Nephron progenitor cell (in vitro differentiated cells): Measurements from ENCODE around the gene LRRN1.

Source experiments
- DNase-seq: peaks from one replicate; pipeline ENCODE4 v3.0.0; 2021
- H3K27ac Mint-ChIP-seq: 2 replicates; pipeline ENCODE4 v1.8.0; 2021; ENCODE audit warnings: mild to moderate bottlenecking, moderate library complexity, mixed read lengths
- H3K27me3 Mint-ChIP-seq: 2 replicates; pipeline ENCODE4 v1.8.0; 2021; ENCODE audit warnings: mild to moderate bottlenecking, low read depth, mixed read lengths; ENCODE audit not compliant: poor library complexity
- H3K36me3 Mint-ChIP-seq: 2 replicates; pipeline ENCODE4 v1.8.0; 2021; ENCODE audit warnings: low read depth, mixed read lengths
- H3K4me1 Mint-ChIP-seq: 2 replicates; pipeline ENCODE4 v1.8.0; 2021; ENCODE audit warnings: mixed read lengths
- H3K4me3 Mint-ChIP-seq: 2 replicates; pipeline ENCODE4 v1.8.0; 2021; ENCODE audit warnings: mild to moderate bottlenecking, moderate library complexity, mixed read lengths
- H3K9me3 Mint-ChIP-seq: 2 replicates; pipeline ENCODE4 v1.8.0; 2021; ENCODE audit warnings: mild to moderate bottlenecking, moderate library complexity, mixed read lengths
- TF ChIP-seq, protein P1 (sequence below): fragments of 200-600 bp; sonication (generic); IDR thresholded peaks from 2 replicates; pipeline ENCODE4 v1.5.0; 2021; ENCODE audit warnings: antibody characterized with exemption

Gene LRRN1

DNA sequence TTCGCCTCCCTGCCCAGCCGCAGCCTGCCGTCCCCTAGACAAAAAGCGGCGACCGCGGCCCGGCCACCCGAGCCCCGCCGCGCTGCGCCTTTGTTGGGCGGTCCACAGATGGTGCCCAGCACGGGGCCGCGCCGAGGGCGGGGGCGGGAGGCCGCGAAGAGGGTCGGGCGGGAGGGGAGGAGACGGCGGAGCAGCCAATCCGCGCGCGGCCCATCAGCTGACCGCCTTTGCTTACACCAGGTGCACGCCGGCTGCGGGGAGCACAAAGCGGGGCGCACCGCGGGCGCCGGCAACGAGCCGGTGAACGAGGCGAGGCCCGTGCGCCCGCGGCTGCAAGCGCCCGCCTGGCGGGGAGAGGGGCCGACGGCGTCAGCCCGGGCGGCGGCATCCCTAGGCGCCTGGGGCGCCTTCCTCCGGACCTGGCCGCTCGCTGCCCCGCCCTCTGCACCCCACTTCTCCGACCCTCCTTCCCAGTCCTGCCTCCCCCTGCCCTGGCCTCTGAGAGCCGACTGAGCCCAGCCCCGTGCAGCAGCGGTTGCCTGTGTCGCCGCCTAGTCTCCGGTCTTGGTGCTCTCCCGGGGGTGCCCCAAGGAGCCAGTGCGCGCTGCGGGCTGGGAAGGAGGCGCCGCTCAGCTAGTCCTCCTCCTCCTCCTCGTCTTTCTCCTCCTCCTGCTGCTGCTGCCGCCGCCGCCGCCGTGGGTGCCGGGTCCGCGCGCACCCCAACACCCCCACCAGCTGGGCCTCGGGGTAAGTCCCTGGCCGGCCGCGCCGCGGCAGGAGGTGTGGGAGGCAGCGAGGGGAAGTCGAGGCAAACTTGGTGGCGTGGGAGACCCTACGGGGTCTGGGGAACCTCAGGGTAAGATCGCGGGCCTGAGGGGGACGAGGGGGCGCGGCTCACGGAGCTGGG, at the start of gene LRRN1:
LRRN1 (plus strand) TSS at position 259 of the 907 bp plus-strand sequence. CDS start 45,211 bp downstream, outside the sequence.
- Mint-ChIP-seq H3K4me3 (peak within 1 kb of the TSS; percentile 93), H3K27ac (peak within 1 kb of the TSS; percentile 90), H3K9me3 (peaks cover 20% of the 10 kb centered on the region), H3K4me1 (peaks cover 36% of the 10 kb centered on the region), H3K36me3 (peaks cover 27% of the 10 kb centered on the region), H3K27me3 (peaks cover 14% of the 10 kb centered on the region)
- TF ChIP-seq, protein P1, sequence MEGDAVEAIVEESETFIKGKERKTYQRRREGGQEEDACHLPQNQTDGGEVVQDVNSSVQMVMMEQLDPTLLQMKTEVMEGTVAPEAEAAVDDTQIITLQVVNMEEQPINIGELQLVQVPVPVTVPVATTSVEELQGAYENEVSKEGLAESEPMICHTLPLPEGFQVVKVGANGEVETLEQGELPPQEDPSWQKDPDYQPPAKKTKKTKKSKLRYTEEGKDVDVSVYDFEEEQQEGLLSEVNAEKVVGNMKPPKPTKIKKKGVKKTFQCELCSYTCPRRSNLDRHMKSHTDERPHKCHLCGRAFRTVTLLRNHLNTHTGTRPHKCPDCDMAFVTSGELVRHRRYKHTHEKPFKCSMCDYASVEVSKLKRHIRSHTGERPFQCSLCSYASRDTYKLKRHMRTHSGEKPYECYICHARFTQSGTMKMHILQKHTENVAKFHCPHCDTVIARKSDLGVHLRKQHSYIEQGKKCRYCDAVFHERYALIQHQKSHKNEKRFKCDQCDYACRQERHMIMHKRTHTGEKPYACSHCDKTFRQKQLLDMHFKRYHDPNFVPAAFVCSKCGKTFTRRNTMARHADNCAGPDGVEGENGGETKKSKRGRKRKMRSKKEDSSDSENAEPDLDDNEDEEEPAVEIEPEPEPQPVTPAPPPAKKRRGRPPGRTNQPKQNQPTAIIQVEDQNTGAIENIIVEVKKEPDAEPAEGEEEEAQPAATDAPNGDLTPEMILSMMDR: no peak
- DNase-seq: peak; percentile 85

DNA sequence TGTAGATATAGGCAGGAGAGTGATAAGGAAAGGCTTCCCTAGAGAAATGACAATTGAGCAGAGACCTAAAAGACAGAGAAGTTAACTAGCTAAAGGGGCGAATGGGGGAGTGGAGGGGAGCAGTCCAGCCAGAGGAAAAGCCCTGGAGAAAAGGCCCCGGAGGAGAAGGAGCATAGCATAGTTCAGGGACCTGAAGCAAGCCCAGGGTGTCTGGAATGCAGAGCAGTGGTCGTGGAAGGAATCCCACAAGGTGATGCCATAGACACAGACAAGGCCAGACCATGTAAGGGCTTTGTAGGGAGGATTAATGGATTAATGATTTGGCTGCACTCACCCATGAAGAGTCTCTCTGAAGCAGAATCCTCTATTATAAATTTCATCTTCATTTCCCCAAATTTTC, 45.8 kb upstream of the LRRN1 start:
- Mint-ChIP-seq H3K27ac (no peak overlapping the region), H3K27me3 (no peaks in the 10 kb centered on the region), H3K36me3 (no peaks in the 10 kb centered on the region), H3K4me1 (no peaks in the 10 kb centered on the region), H3K9me3 (no peaks in the 10 kb centered on the region), H3K4me3 (no peak overlapping the region)
- TF ChIP-seq, protein P1: no peak
- no peak for DNase-seq

DNA sequence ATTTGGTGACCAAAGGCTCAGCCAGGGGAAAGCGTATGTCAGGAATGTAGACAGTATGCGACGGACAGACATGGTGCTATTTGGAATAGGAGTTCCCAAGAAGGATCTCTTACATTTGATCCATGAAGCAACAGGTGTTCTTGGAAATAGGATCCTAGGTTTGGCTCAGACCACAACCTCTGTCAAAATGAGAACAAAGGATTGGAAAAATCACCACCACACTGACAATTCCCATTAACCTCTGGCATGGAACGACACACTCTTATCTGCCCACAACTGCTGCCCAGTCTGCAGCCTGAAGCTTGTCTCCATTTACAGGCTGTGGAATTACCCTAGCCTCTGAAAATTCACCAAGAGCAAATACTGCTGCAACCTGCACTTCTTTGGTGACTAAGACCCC, 33.6 kb upstream of the LRRN1 start:
- Mint-ChIP-seq H3K4me3 (no peak overlapping the region), H3K36me3 (no peaks in the 10 kb centered on the region), H3K27ac (no peak overlapping the region), H3K4me1 (peaks cover 47% of the 10 kb centered on the region), H3K9me3 (no peaks in the 10 kb centered on the region), H3K27me3 (no peaks in the 10 kb centered on the region)
- DNase-seq: no peak
- TF ChIP-seq, protein P1: no peak

DNA sequence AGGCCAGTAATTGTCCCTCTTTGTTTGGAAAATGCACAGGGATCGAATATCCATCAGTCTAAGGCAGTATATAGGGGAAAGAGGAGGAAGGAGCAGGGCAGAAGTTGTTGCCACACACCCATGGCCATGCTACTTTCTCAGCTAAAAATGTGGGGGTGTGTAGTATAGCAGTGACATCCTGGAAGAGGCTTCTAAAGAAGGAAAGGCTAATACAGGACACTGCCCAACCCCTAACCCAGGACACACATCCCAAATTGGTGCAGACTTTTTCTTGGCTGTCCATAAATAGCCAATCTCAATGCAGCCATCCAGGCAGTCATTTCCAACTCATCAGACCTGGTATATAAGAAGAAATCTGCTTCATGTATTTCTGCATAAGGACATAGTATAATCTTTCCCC, 33.1 kb upstream of the LRRN1 start:
- Mint-ChIP-seq H3K36me3 (no peaks in the 10 kb centered on the region), H3K9me3 (no peaks in the 10 kb centered on the region), H3K4me3 (no peak overlapping the region), H3K4me1 (peaks cover 49% of the 10 kb centered on the region), H3K27me3 (no peaks in the 10 kb centered on the region), H3K27ac (no peak overlapping the region)
- TF ChIP-seq, protein P1: no peak
- no peak for DNase-seq

DNA sequence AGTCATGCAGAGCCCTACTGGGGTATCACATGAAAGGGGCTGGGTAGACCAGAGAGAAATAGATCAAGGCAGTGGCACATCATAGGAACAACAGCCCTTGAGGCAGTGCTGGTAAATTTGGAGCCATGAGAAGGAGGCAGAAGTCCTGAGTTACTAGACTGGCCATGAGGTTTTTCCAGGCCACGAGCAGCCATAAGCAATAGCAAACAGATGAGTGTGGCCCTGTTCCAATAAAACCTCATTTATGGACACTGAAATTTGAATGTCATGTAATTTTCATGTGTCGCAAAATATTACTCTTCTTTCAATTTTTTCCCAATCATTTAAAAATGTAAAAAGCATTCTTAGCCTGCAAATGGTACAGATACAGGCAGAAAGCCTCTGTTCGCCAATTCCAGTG, 28.1 kb upstream of the LRRN1 start:
- Mint-ChIP-seq H3K4me3 (no peak overlapping the region), H3K27me3 (peaks cover 3% of the 10 kb centered on the region), H3K9me3 (peaks cover 22% of the 10 kb centered on the region), H3K27ac (no peak overlapping the region), H3K36me3 (peaks cover 25% of the 10 kb centered on the region), H3K4me1 (peaks cover 31% of the 10 kb centered on the region)
- TF ChIP-seq, protein P1: no peak
- no peak for DNase-seq

DNA sequence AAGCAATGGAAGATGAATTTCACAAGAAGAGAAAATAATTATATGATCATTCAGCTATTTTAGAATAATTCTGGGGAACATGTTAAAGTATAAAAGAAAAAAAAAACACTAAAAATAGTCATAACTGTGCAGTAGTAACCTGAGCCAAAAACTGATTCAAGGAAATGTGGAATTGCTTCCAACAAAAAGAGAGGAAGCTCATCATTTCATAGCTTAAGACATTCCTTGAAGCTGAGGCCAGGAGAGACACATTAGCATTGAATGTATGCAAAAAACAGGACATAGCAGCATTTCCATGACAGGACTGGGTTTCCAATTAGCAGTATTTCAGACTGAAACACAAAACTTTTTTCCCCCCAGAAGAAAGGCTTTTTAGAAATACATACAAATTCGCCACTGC, 27.7 kb upstream of the LRRN1 start:
- no peak overlapping the region for H3K4me3 Mint-ChIP-seq
- peaks cover 27% of the 10 kb centered on the region for H3K9me3 Mint-ChIP-seq
- H3K36me3 Mint-ChIP-seq: peaks cover 29% of the 10 kb centered on the region
- no peak overlapping the region for H3K27ac Mint-ChIP-seq
- H3K27me3 Mint-ChIP-seq: peaks cover 3% of the 10 kb centered on the region
- TF ChIP-seq, protein P1: no peak
- H3K4me1 Mint-ChIP-seq: peaks cover 26% of the 10 kb centered on the region
- no peak for DNase-seq
